HepG2 (cell line): ENCODE data around the gene GPR137. TPM values are rescaled to one million over a fixed set of nuclear protein-coding genes. Genes with fewer than 3 reads are reported as not detected.

Source experiments
- ATAC-seq: fragments of 200-7000 bp; cut with Tn5 transposase; 3 replicates; pipeline ENCODE4 v1.9.1; 2020; ENCODE audit warnings: mild to moderate bottlenecking, moderate library complexity
- BruUV-seq: library from RNA; stranded (reverse); fragments of 400-500 nt; replicated peaks from 2 replicates; lab custom pipeline; 2021; lab: Mats Ljungman, UMichigan
- CTCF ChIA-PET: fragments of 300-600 bp; formaldehyde crosslinking; extraction: SDS; loops from one replicate; lab custom pipeline; 2021; ENCODE audit warnings: low total read pairs, inconsistent platforms, low intra/inter-chr PET ratio; lab: Yijun Ruan, JAX
- POLR2A ChIA-PET: fragments of 350-600 bp; sonication (Branson Sonifier 250); formaldehyde crosslinking; loops from one replicate; lab custom pipeline; 2020; ENCODE audit warnings: antibody characterized with exemption, inconsistent platforms; lab: Yijun Ruan, JAX
- DNase-seq: peaks from one replicate; pipeline ENCODE4 v3.0.0-alpha.2; 2015; ENCODE audit warnings: low spot score
- FAIRE-seq: peaks from 3 replicates; lab custom pipeline; 2011; peaks lifted over from hg19 to GRCh38; lab: Jason Lieb, UNC
- H2AFZ ChIP-seq: one replicate; pipeline ENCODE4 v1.6.1; 2011; ENCODE audit warnings: low read length, inconsistent platforms
- H3K27ac ChIP-seq: fragments of 300-600 bp; 3 replicates; pipeline ENCODE4 v1.8.0; 2011; ENCODE audit warnings: mixed run types, mild to moderate bottlenecking, mixed read lengths, low read length, inconsistent platforms; ENCODE audit not compliant: insufficient read depth; ENCODE audit errors: extremely low read length
- H3K27me3 ChIP-seq, 2 experiments: fragments of 200-600 bp in 1 of 2; 2 replicates in 1 of 2; 3 replicates in 1 of 2; pipeline versions ENCODE4 v1.6.0 to v1.8.0; 2011; ENCODE audit warnings: low read length in 2 of 2, mild to moderate bottlenecking in 2 of 2, moderate library complexity in 2 of 2, inconsistent platforms in 1 of 2; ENCODE audit not compliant: insufficient read depth in 2 of 2, control insufficient read depth in 1 of 2
- H3K36me3 ChIP-seq, 2 experiments: fragments of 200-600 bp in 1 of 2; replicated peaks in 1 of 2; 2 replicates in 1 of 2; 3 replicates in 1 of 2; pipeline versions ENCODE4 v1.5.1 to v1.8.0; 2011; ENCODE audit warnings: low read length in 2 of 2, inconsistent platforms in 1 of 2; ENCODE audit not compliant: insufficient read depth in 2 of 2, control insufficient read depth in 1 of 2
- H3K4me1 ChIP-seq: 2 replicates; pipeline ENCODE4 v1.5.1; 2012; ENCODE audit warnings: low read length, inconsistent platforms; ENCODE audit not compliant: insufficient read depth
- H3K4me2 ChIP-seq: 2 replicates; pipeline ENCODE4 v1.6.0; 2011; ENCODE audit warnings: low read depth, low read length, inconsistent platforms
- H3K4me3 ChIP-seq, 3 experiments: fragments of 200-600 bp in 1 of 3; sonication (generic), shearing (Covaris generic) in 1 of 3; replicated peaks in 1 of 3; 2 replicates each; pipeline ENCODE4 v1.5.1; 2011 to 2016; ENCODE audit warnings: low read length in 3 of 3, inconsistent platforms in 2 of 3, low read depth in 2 of 3, mild to moderate bottlenecking in 2 of 3, control low read depth in 1 of 3, mixed read lengths in 1 of 3; ENCODE audit not compliant: insufficient read depth in 1 of 3
- H3K79me2 ChIP-seq: one replicate; pipeline ENCODE4 v1.6.1; 2011; ENCODE audit warnings: low read length, inconsistent platforms; ENCODE audit not compliant: insufficient read depth
- H3K9ac ChIP-seq: 2 replicates; pipeline ENCODE4 v1.6.0; 2011; ENCODE audit warnings: mild to moderate bottlenecking, low read depth, low read length, inconsistent platforms; ENCODE audit not compliant: insufficient read depth
- H3K9me3 ChIP-seq: 2 replicates; pipeline ENCODE4 v1.5.1; 2012; ENCODE audit warnings: mild to moderate bottlenecking, low read length
- H4K20me1 ChIP-seq: 2 replicates; pipeline ENCODE4 v1.6.0; 2011; ENCODE audit warnings: inconsistent platforms, mild to moderate bottlenecking, low read length, moderate library complexity; ENCODE audit not compliant: insufficient read depth
- CHD2 ChIP-seq: IDR thresholded peaks from 2 replicates; pipeline ENCODE4 v1.6.1; 2011; ENCODE audit warnings: low read depth, low read length, improper control_type of control experiment
- HNRNPL ChIP-seq: fragments of 200-400 bp; formaldehyde crosslinking; IDR thresholded peaks from 2 replicates; pipeline ENCODE4 v1.6.1; 2017; ENCODE audit warnings: mild to moderate bottlenecking, low read depth, low read length
- HNRNPLL ChIP-seq: fragments of 200-400 bp; formaldehyde crosslinking; IDR thresholded peaks from 2 replicates; pipeline ENCODE4 v1.6.1; 2017; ENCODE audit warnings: mild to moderate bottlenecking, low read depth, low read length; ENCODE audit not compliant: poor library complexity, severe bottlenecking
- KLF15 ChIP-seq: sonication (generic); formaldehyde crosslinking; IDR thresholded peaks from 2 replicates; pipeline ENCODE4 v1.8.1; 2023; ENCODE audit warnings: borderline replicate concordance, mild to moderate bottlenecking, inconsistent platforms, missing genetic modification reagents, mixed read lengths
- SNRNP70 ChIP-seq: fragments of 200-400 bp; formaldehyde crosslinking; IDR thresholded peaks from 2 replicates; pipeline ENCODE4 v1.6.1; 2017; ENCODE audit warnings: mild to moderate bottlenecking, low read depth, low read length, moderate library complexity
- ZFP36 ChIP-seq: fragments of 150-350 bp; IDR thresholded peaks from 2 replicates; pipeline ENCODE4 v1.6.1; 2018; ENCODE audit warnings: borderline replicate concordance, low read length, low read depth; ENCODE audit not compliant: partially characterized antibody
- ZNF292 ChIP-seq: sonication (generic); formaldehyde crosslinking; IDR thresholded peaks from 2 replicates; pipeline ENCODE4 v1.8.1; 2022; ENCODE audit warnings: mild to moderate bottlenecking, low read depth, missing genetic modification reagents, borderline replicate concordance
- ZNF549 ChIP-seq: sonication (generic); formaldehyde crosslinking; IDR thresholded peaks from 2 replicates; pipeline ENCODE4 v1.5.0; 2020; ENCODE audit warnings: missing genetic modification reagents
- WGBS: methylation state at CpG from one replicate; pipeline ENCODE4 v1.1.6; 2017; ENCODE audit warnings: low lambda C conversion rate; 5-methylcytosine and 5-hydroxymethylcytosine counted together
- in situ Hi-C: cut with HindIII; loops from 2 replicates; pipeline ENCODE4 v1.10.0; 2017; ENCODE audit warnings: low pct_unique_long_range_greater_than_20kb; ENCODE audit not compliant: extremely low pct_ligation_motif_present
- intact Hi-C: fragments of 100-400 bp; cut with micrococcal nuclease; formaldehyde crosslinking; loops from one replicate; pipeline ENCODE4 v1.10.0; 2022; ENCODE audit not compliant: unreplicated experiment
- polyA plus RNA-seq, 8 experiments: library from polyadenylated mRNA; depleted of rRNA in 3 of 8; stranded (reverse) in 7 of 8; unstranded in 1 of 8; fragments of >200 nt; fragmentation: Illumina TruSeq in 4 of 8; extraction: Trizol in 4 of 8; gene quantifications; 2 replicates each; pipeline versions ENCODE4 v1.2.1 to v1.2.3, GENCODE V29; 2011 to 2016; ENCODE audit warnings: low read depth in 4 of 8, missing spikeins in 1 of 8, mixed read lengths in 1 of 8; ENCODE audit not compliant: insufficient read depth in 1 of 8
- total RNA-seq, 5 experiments: library from RNA; depleted of rRNA; stranded (reverse); fragments of >200 nt; fragmentation: Illumina TruSeq; extraction: Trizol; gene quantifications; 2 replicates each; pipeline ENCODE4 v1.2.3, GENCODE V29; 2016; ENCODE audit warnings: low read depth in 1 of 5
- TF ChIP-seq, protein P1 (sequence below): IDR thresholded peaks from 2 replicates; pipeline ENCODE4 v1.6.1; 2016; ENCODE audit warnings: low read depth, control low read depth

GPR137 gene
- total and polyA plus RNA-seq, 2 of the 13 experiments (the other 11 are each of a cell fraction or from before 2014, with no cell fraction given): 8.5 to 13.2 TPM

DNA sequence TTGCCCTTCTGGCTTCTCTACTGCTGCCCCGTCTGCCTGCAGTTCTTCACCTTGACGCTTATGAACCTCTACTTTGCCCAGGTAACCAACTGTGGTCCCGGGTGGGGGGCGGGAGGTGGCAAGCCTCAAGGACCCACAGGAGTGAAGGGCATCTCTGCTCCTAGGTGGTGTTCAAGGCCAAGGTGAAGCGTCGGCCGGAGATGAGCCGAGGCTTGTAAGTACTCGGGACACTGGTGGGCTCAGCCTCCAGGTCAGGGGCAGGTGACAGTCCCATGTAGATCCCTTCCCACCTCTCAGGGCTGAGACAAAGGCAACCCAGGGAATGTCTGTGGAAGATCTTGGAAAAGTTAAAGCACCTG lies 1.1 kb downstream of the GPR137 start:
- no TSS peak for BruUV-seq
- peaks cover 4 to 16% of the 10 kb centered on the region in 2 experiments; a peak in 4 of 5 replicates for H3K27me3 ChIP-seq
- FAIRE-seq (no peak), DNase-seq (no peak), ATAC-seq (no peak)
- H3K36me3 ChIP-seq: no peaks in the 10 kb centered on the region
- POLR2A ChIA-PET: interaction anchor here (2.4 kb wide), 1 partner anchor 31 kb away, joined by 14 read pairs; the partner anchor contains the start of genes PRDX5 and TRMT112
- no peak for TF ChIP-seq ZNF292 (CRISPR knock-in tag)
- TF ChIP-seq ZNF549 (CRISPR knock-in tag): no peak
- no peak for TF ChIP-seq SNRNP70
- 0 out of 2 replicates have a peak, but pooled peaks have one; percentile 3 for TF ChIP-seq HNRNPL
- intact Hi-C loops: no loop called here
- H3K4me1 ChIP-seq: peaks cover 28% of the 10 kb centered on the region; the same call in 1 of the 2 replicates
- 70% methylated on average over 9 of the region's 9 CpGs for WGBS
- H3K27ac ChIP-seq: no peak overlapping the region
- in situ Hi-C loops: no loop called here
- H3K9ac ChIP-seq: no peak overlapping the region; the same call in 1 of the 2 replicates
- H3K4me2 ChIP-seq: peak overlapping the region; percentile 97; the same call in 1 of the 2 replicates
- CTCF ChIA-PET: no interaction called here
- H4K20me1 ChIP-seq: no peaks in the 10 kb centered on the region
- no peak overlapping the region for H2AFZ ChIP-seq
- H3K4me3 ChIP-seq: no peak overlapping the region; a peak in 1 of 6 replicates
- H3K79me2 ChIP-seq: no peaks in the 10 kb centered on the region
- H3K9me3 ChIP-seq: no peaks in the 10 kb centered on the region

DNA sequence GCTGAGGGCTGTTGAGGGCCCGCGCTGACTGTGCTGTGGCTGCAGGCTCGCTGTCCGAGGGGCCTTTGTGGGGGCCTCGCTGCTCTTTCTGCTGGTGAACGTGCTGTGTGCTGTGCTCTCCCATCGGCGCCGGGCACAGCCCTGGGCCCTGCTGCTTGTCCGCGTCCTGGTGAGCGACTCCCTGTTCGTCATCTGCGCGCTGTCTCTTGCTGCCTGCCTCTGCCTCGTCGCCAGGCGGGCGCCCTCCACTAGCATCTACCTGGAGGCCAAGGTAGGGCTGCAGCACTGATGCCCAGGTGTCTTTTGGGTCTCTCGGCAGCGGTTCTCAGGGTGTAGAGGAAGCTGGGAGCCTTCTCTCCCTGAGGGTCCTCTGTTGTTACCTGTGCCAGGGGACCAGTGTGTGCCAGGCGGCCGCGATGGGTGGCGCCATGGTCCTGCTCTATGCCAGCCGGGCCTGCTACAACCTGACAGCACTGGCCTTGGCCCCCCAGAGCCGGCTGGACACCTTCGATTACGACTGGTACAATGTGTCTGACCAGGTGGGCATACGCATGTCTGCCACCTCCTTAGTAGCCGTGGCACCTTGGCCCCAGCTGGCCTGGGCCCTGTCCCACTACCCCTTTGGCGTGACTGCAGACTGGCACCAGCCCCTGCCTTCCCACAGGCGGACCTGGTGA lies 2.2 kb downstream of the GPR137 start:
- Histone ChIP-seq H4K20me1 (no peaks in the 10 kb centered on the region), H3K36me3 (no peaks in the 10 kb centered on the region), H3K4me2 (no peak overlapping the region), H3K79me2 (no peaks in the 10 kb centered on the region), H3K27me3 (peaks cover 9 to 26% of the 10 kb centered on the region in 2 experiments), H3K9me3 (no peaks in the 10 kb centered on the region), H3K9ac (no peak overlapping the region), H2AFZ (no peak overlapping the region), H3K4me3 (no peak overlapping the region), H3K4me1 (peaks cover 28% of the 10 kb centered on the region; the same call in 1 of the 2 replicates), H3K27ac (no peak overlapping the region)
- 95% methylated on average over 18 of the region's 33 CpGs for WGBS
- CTCF ChIA-PET: no interaction called here
- ATAC-seq: no peak
- in situ Hi-C loops (no loop called here), intact Hi-C loops (no loop called here)
- BruUV-seq: no TSS peak
- FAIRE-seq: no peak
- TF ChIP-seq ZFP36 (no peak), CHD2 (no peak), HNRNPL (0 out of 2 replicates have a peak, but pooled peaks have one; percentile 39), KLF15 (CRISPR knock-in tag) (no peak), HNRNPLL (peak; percentile 15)
- TF ChIP-seq, protein P1, sequence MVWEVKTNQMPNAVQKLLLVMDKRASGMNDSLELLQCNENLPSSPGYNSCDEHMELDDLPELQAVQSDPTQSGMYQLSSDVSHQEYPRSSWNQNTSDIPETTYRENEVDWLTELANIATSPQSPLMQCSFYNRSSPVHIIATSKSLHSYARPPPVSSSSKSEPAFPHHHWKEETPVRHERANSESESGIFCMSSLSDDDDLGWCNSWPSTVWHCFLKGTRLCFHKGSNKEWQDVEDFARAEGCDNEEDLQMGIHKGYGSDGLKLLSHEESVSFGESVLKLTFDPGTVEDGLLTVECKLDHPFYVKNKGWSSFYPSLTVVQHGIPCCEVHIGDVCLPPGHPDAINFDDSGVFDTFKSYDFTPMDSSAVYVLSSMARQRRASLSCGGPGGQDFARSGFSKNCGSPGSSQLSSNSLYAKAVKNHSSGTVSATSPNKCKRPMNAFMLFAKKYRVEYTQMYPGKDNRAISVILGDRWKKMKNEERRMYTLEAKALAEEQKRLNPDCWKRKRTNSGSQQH (CRISPR knock-in tag): no peak
- DNase-seq: no peak
- POLR2A ChIA-PET: no interaction called here
